Embryonic facial prominence (tissue), 1 donor: ENCODE measurements around the gene CMBL.
A peak's percentile ranks its signal among the peaks of the same experiment; 100 is the strongest.
"Not testable (repeated sequence)": the region's sequence is repeated elsewhere in the genome, so short reads cannot be mapped to it uniquely, and the experiment has no call there.

Experiments used
- DNase-seq: peaks from one replicate; pipeline ENCODE4 v3.0.0-alpha.2; 2016; ENCODE audit errors: extremely low spot score

The CMBL gene

DNA sequence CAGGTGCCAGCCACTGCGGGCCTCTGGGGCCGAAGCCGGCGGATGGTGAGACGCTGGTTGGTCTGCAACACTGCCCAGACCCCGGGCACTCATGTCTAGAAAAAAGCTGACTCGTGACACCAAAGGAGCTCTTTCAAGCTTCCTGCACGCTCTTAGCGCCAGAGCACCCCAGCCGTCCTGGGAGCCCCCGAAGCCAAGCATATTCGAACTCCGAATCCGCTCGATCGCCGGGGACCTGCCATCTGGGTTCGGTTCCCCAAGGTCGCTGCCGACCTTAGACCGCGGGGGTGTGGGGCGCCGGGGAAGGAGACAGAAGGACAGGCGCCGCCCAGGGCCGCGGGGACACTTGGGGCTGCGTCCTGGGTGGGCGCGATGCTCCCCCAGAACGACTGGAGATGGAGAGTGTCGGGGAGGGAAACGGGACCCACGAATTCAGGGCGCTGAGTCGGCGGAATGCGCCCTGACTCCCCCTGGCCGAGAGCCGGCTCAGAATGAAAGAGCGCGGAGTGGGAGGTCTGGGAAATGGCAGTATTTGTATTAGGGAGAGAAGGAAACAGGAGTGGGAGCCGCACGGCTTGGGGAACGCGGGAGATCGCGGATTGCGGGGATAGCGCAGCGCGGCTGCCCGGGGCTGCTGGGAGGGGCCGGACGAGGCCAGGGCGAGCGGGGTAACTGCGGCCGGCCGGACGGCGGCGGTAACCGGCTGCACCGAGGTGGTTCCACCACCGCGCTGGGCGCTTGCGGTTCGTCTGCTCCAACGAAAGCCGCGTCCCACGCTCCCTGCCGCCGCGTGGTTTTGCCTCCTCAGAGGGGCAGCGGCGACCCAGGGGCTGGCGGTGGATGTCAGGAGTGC is 25.7 kb upstream of the CMBL start:
- DNase-seq, result no peak

GRCh38 chr5:10332301-10332700 is 24.6 kb upstream of the CMBL start:
- DNase-seq, result no peak

DNA sequence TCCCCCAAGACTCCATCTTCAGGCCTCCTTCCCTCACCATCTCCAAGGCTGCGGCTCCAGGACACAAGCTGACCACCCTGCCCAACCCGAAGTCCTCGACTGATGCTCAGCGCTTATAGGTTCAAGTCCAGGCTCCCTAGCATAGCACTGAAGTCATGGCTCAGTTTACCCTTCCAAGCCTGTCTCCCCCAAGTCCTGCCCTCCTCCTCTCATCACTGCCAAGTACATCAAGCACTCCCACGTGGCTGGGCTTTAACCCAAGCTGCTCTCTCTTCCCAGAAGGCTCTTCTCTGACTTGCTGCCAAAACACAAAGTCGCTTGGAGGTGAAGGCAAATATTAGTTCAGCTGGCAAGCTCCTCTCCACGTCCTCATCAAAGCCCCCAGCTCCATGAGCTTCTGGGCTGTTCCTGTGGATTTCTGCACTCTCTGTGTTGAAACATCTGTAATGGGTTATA is 23.7 kb upstream of the CMBL start:
- DNase-seq, result peak; percentile 74

DNA sequence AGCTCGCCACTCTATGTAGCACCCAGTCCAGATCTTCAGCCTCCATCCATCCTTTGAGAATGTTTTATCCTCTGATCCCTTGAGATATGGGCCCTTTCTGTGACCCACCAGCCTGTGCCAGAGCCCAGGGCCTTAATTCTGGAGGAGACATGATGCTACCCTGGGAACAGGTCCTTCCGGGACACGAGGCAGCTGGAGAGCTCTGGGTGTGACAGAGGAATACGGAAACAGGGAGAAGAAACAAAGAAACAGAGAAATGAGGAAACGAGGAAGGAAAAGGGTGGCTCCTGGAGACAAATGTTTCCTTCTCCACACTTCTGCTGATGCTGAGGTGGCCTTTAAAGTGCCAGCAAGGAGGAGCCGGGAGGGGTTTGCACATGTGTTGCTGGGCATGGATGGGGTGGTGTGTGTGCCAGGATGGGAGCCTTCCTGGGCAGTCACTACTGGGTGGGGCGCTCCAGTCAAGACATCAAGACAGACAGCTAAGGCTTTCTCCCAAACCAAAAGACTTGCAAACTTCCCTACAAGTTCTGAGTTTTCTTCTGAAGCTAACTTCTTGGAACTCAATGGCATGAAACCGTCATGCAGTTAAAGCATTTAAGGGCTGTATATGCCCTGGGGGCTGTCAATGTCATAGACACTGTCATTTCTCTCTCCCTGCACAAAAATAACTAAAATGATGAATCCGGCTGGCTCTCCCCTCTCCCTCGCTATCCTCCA is 23.0 kb upstream of the CMBL start:
- no peak for DNase-seq

- DNase-seq, result no peak
Observed at GRCh38 chr5:10329820-10330481, 22.2 kb upstream of the CMBL start.

DNA sequence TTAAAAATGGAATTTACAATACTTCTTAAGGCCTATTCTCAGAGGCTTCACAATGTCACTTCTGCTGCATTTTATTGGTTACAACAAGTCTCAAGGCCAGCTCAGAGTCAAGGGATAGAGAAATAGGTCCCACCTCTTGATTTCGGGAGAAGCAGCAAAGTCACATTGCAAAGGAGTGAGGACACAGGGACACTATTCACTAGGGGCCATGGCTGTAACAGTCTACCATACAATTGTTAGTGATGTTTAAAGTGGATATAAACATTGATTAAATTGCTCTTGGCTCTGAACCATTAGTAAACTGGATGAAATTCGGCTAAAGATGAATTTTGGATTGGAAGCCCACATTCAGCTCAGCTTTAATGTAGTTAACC is 21.7 kb upstream of the CMBL start:
- no peak for DNase-seq

DNA sequence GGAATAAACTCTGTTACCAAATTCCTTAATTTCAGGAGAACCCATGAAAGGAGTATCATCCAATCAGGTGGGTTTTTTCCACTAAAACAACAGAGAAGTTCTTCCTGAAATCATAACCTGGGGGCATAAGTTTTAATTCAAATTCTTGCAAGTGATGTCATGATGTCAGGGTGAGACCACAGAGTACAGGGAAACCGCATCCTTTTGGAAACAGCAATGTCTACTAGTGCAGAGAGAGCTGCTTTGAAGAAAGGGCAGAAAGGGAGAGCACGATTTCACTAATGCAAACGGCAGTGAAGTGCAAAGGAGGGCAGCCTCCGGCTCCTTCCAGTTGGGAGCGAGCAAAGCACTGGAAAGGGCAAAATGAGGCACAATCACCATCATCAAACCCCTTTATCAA is 20.6 kb upstream of the CMBL start:
- DNase-seq, result no peak

DNA sequence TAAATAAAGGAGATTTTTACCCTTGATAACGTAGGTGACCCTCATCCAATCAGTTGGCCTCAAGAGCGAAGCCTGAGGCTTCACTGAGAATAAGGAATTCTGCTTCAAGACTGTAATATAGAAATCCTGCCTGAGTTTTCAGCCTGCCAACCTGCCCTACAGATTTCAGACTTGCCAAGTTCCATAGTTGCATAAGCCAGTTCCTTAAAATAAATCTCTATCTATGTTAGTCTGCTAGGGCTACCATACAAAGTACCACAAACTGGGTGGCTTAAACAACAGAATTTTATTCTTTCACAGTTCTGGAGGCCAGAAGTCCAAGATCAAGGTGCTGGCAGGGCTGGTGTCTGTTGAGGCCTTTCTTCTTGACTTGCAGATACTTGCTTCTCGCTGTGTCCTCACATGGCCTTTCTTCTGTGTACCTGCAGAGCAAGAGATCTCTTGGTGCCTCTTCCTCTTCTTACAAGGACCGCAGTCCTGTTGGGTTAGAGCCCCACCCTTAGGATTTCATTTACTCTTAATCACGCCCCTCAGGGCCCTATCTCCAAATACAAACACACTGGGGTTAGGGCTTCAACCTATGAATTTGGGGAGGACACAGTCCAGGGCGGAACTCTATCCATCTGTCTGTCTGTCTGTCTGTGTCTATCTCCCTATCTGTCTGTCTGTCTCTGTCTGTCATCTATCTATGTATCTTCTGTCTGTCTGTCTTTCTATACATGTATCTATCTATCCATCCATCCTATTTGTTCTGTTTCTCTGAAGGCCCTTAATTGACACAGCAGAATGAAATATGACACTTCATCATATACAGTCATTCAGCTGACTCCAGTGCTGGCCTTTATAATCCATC is 17.0 kb upstream of the CMBL start:
- no peak for DNase-seq

DNA sequence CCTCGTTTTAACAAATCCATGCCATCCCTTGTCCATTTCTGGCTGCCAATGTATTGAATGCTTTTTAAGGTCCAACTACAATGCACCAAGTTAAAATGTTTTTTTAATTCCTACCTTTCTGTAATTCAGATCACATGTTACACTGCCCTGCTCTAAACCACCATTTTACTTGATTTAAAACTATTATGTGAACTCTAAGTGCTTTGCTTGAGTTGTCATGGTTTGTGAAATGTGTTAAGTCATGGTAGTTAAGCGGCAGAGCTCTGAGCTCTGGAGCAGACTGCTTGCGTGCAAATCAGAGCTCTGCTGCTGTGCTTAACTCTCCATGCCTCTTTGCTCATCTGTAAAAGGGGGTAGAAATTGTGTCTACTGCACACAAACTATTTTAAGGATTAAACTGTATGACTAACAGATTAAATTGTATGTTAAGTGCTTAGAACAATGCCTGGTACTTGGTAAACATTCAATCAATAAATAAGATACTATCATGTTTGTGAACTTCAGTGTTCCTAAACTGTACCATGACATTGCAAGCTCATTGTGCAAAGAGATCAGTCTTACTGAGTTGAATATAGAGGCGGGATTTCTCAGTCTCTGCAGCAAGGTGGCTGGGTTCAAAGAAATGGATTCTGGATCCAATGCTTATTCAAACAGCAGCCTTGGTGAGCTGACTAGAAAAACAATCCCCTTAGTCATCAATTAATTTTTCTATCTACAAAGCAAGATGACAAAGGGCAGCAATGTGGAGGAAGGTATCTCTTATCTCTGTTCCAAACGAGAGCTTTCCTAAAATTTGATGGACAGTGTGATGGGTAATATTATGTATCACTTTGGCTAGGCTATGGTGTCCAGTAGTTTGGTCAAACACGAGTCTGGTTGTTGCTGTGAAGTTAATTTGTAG is 16.1 kb upstream of the CMBL start:
- DNase-seq, result no peak

DNA sequence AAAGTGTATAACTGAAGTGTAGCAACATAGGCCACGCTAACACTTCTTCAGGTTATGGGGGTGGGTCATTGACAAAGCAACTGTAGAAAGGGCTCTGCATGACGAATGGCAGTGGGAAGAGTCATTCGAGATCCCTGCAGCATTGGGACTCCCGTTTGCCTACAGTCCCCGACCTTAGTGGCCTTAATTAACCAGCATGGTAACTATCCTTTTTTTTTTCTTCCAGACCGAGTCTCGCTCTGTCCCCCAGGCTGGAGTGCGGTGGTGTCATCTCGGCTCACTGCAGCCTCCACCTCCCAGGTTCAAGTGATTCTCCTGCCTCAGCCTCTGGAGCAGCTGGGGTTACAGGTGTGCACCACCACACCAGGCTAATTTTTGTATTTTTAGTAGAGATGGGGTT is 14.2 kb upstream of the CMBL start:
- no peak for DNase-seq

DNA sequence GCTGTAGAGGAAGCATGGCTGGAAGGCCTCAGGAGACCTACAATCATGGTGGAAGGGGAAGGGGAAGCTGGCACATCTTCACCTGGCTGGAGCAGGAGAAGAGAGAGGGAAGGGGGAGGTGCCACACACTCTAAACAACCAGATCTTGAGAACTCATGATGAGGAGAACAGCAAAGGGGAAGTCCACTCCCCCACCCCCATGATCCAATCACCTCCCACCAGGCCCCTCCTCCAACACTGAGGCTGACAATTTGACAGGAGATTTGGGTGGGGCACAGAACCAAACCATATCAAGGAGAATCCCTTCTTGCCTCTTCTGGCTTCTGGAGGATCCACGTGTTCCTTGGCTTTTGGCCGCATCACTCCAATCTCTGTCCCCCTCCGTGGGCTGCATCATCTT is 13.1 kb upstream of the CMBL start:
- DNase-seq, result no peak

- DNase-seq, result no peak
Observed at GRCh38 chr5:10319202-10319851, 11.6 kb upstream of the CMBL start.

DNA sequence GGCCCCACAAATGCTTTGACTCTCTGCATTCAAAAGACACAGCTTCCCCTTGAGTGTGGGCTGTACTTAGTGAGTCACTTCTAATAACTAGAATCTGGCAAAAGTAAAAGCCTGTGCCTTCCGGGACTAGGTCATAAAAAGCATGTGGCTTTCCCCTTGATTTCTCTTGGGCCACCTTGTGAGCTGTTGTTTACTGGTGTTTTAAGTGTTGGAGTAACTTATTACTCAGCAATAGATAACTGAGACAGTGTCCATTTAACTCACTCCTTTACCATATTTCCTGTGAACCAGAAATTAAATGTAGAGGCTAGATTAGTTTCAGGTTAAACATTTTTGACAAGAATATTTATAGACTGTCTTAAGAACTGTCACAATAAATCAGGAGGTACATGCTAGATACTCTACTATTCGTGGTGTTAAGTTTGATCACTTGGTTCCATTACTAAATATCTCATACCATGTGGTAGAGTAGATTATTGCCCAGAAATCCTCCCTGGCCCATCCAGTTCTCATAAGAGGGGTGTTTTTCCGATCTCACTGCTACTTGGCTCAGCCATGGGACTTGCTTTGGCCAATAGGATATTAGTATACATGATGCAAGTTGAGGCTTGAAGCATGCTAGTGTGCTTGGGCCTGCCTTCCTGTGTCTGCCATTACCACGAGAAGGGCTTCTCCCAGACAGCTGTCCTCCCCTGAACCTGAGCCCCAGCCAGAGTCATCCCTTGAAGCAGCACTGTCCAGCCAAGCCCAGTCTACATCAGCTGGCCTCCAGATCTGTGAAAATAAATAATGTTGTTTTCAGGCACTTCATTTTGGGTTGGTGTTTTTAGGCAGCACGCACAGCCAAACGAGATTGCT is 10.4 kb upstream of the CMBL start:
- no peak for DNase-seq

- no peak for DNase-seq
Observed at GRCh38 chr5:10315824-10316509, 8.3 kb upstream of the CMBL start.

- DNase-seq, result no peak
Observed at GRCh38 chr5:10315201-10315600, 7.5 kb upstream of the CMBL start.

GRCh38 chr5:10311595-10312425 is 4.1 kb upstream of the CMBL start:
- no peak for DNase-seq

- not testable (repeated sequence) for DNase-seq
Observed at GRCh38 chr5:10310835-10311570, 3.3 kb upstream of the CMBL start.
